Lower lobe of right lung (tissue), 2 donors: Measurements from ENCODE around the gene C1S. TPM values are rescaled to one million over a fixed set of nuclear protein-coding genes. Genes with fewer than 3 reads are reported as not detected.

Source experiments
- ATAC-seq, 2 donors: fragments of 200-7000 bp; cut with Tn5 transposase; one replicate each; pipeline ENCODE4 v1.9.1; 2020 to 2022; ENCODE audit warnings: mild to moderate bottlenecking in 2 of 2, moderate library complexity in 2 of 2
- DNase-seq: peaks from one replicate; pipeline ENCODE4 v3.0.0-alpha.2; 2020
- H3K27ac ChIP-seq: fragments of 200-600 bp; one replicate; pipeline ENCODE4 v1.8.0; 2022
- H3K27me3 ChIP-seq: fragments of 200-600 bp; one replicate; pipeline ENCODE4 v1.8.0; 2022; ENCODE audit warnings: low read depth
- H3K36me3 ChIP-seq: fragments of 200-600 bp; one replicate; pipeline ENCODE4 v1.8.0; 2022; ENCODE audit warnings: mild to moderate bottlenecking
- H3K4me1 ChIP-seq: fragments of 200-600 bp; one replicate; pipeline ENCODE4 v1.8.0; 2022
- H3K4me3 ChIP-seq: fragments of 200-600 bp; one replicate; pipeline ENCODE4 v1.8.0; 2022; ENCODE audit warnings: mild to moderate bottlenecking
- H3K9me3 ChIP-seq: fragments of 200-600 bp; one replicate; pipeline ENCODE4 v1.8.0; 2022
- intact Hi-C: fragments of 100-400 bp; cut with DNase I; formaldehyde crosslinking; loops from one replicate; pipeline ENCODE4 v1.11.0; 2022
- total RNA-seq: library from RNA; stranded (reverse); fragmentation: NEBNext Ultra II Directional; extraction: Animal tissue kit (Norgen Biotek cat#: 25700); gene quantifications from one replicate; pipeline ENCODE4 v1.2.1, GENCODE V29; 2021
- TF ChIP-seq, protein P1 (sequence below): fragments of 200-600 bp; IDR thresholded peaks from one replicate; pipeline ENCODE4 v1.8.0; 2022; ENCODE audit warnings: antibody characterized with exemption, mild to moderate bottlenecking
- donor health status: DM: no; HTN: yes; CAD: no; lungs with severe emphysema.

C1S gene
- total RNA-seq, 1 donor from 2014 or later = 280 TPM

DNA sequence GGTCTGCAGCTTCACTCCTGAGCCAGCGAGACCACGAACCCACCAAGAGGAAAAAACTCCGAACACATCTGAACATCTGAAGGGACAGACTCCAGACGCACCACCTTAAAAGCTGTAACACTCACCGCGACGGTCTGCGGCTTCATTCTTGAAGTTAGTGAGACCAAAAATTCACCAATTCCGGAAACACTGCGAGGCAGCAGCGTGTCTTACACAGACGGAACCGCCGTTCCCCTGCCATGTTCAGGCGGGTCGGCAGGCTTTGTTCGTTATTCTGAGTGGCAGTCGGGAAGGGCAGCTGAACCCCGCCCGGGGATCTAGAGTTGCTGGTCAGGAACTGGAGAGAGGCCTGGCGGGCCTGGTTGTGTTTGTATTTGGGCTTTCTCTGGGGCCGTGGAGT is 21.9 kb upstream of the C1S start:
- TF ChIP-seq, protein P1, sequence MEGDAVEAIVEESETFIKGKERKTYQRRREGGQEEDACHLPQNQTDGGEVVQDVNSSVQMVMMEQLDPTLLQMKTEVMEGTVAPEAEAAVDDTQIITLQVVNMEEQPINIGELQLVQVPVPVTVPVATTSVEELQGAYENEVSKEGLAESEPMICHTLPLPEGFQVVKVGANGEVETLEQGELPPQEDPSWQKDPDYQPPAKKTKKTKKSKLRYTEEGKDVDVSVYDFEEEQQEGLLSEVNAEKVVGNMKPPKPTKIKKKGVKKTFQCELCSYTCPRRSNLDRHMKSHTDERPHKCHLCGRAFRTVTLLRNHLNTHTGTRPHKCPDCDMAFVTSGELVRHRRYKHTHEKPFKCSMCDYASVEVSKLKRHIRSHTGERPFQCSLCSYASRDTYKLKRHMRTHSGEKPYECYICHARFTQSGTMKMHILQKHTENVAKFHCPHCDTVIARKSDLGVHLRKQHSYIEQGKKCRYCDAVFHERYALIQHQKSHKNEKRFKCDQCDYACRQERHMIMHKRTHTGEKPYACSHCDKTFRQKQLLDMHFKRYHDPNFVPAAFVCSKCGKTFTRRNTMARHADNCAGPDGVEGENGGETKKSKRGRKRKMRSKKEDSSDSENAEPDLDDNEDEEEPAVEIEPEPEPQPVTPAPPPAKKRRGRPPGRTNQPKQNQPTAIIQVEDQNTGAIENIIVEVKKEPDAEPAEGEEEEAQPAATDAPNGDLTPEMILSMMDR = no peak
- Histone ChIP-seq H3K27me3 (no peaks in the 10 kb centered on the region), H3K4me3 (no peak overlapping the region), H3K27ac (no peak overlapping the region), H3K36me3 (no peaks in the 10 kb centered on the region), H3K9me3 (no peaks in the 10 kb centered on the region), H3K4me1 (no peaks in the 10 kb centered on the region)
- DNase-seq = no peak
- ATAC-seq = no peak
- intact Hi-C loops = no loop called here

DNA sequence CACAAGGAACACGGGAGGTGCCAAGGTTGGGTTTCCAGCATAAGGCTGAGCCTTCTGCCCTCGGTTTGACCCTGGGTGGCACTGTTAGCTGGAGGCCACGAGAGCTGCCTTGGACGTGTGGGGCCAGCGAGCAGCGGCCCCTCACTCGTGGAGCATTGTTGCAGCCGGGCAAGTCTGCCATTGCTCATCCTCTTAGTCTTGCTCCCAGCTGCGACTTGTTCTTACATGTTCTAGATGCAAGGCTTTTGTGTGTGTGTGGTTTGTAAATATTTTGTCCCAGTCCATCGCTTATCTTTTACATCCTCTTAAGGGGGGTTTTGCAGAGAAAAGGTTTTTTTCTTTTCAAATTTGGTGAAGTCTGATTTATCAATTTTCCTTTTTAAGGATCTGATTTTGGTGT is 21.1 kb upstream of the C1S start:
- H3K27ac ChIP-seq = no peak overlapping the region
- ATAC-seq = no peak
- no peaks in the 10 kb centered on the region for H3K4me1 ChIP-seq
- intact Hi-C loops = no loop called here
- no peaks in the 10 kb centered on the region for H3K27me3 ChIP-seq
- no peak overlapping the region for H3K4me3 ChIP-seq
- no peaks in the 10 kb centered on the region for H3K9me3 ChIP-seq
- DNase-seq = no peak
- TF ChIP-seq, protein P1 = no peak
- no peaks in the 10 kb centered on the region for H3K36me3 ChIP-seq

DNA sequence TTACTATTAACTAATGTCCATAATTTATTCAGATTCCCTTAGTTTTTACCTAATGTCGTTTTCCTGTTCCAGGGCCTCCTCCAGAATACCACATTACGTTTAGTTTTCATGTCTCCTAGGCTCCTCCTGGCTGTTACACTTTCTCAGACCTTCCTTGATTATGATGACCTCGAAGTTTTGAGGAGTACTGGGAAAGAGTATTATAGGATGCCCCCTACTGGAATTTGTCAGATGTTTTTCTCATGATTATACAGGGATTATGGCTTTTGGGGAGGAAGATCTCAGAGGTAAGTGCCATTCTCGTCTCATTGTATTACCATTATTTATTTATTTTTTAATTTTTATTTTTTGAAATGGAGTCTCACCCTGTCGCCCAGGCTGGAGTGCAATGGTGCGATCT is 17.7 kb upstream of the C1S start:
- H3K27me3 ChIP-seq = no peaks in the 10 kb centered on the region
- H3K36me3 ChIP-seq = no peaks in the 10 kb centered on the region
- no peak overlapping the region for H3K27ac ChIP-seq
- ATAC-seq = peak; percentile 83 to 89
- H3K9me3 ChIP-seq = no peaks in the 10 kb centered on the region
- no peak overlapping the region for H3K4me3 ChIP-seq
- TF ChIP-seq, protein P1 = peak; percentile 48
- intact Hi-C loops = no loop called here
- peaks cover 4% of the 10 kb centered on the region for H3K4me1 ChIP-seq
- no peak for DNase-seq

DNA sequence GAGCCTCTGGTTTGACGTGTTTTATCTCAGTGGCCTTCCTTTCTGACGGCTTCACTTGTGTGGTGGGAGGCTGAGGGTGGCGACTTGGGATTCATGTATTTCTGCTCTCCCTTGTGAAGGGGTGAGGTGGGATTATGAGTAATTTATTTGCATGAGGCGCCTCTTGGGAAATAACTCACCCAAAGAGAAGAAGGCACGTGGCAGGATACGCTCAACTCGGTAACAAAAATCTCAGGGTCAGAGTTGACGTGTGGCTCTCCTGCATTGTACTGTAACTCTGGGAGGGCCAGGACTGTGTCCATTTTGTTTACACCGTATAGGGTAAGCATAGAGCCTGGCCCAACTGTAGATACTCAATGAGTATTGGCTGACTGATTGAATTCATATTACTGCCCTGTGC is 14.6 kb upstream of the C1S start:
- ATAC-seq (no peak), DNase-seq (no peak)
- Histone ChIP-seq H3K27ac (no peak overlapping the region), H3K4me3 (no peak overlapping the region), H3K4me1 (peaks cover 4% of the 10 kb centered on the region), H3K27me3 (no peaks in the 10 kb centered on the region), H3K36me3 (no peaks in the 10 kb centered on the region), H3K9me3 (no peaks in the 10 kb centered on the region)
- TF ChIP-seq, protein P1 = no peak
- intact Hi-C loops = no loop called here

DNA sequence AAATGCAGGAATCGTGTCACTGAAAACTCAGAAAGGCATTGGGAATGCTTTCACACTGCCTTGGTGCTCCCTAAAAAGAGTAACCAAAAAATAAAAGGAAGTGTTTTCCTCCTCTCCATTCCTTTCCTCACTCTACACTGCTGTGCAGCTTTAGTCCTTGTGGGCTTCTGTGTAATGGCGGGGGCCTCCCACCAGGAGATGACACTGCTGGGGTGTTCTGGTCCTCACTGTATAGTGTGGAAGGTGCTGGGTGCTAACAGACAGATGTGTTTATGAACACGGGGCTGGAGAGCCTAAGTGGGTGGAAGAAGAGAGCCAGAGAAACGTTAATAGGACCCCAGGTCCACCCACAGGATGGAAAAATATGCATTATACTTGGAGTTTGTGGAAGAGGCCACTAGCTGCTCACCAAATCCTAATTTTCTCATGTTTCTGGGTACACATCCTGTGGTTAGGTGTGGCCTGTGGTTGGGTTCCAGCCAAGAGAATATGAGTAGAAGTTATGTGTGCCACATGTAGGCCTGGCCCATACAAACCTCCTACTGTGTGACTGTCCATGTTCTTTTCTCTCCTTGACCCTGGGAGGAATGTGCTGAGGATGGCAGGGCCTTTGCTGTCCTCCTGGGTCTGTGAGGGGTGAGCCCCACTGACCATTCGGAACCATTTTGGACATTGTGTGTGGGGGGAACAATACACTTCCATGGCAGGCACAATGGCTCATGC is 14.0 kb upstream of the C1S start:
- H3K27ac ChIP-seq = no peak overlapping the region
- peak in 1 of 2 donors; percentile 42 for ATAC-seq
- TF ChIP-seq, protein P1 = no peak
- H3K4me1 ChIP-seq = peaks cover 4% of the 10 kb centered on the region
- intact Hi-C loops = no loop called here
- no peaks in the 10 kb centered on the region for H3K36me3 ChIP-seq
- no peaks in the 10 kb centered on the region for H3K27me3 ChIP-seq
- H3K4me3 ChIP-seq = no peak overlapping the region
- no peak for DNase-seq
- H3K9me3 ChIP-seq = no peaks in the 10 kb centered on the region
